Erythroblast (primary cell): Measurements from ENCODE around the gene PLLP.

Experiments used
- GATA1 ChIP-seq: IDR thresholded peaks from 2 replicates; pipeline ENCODE4 v1.6.1; 2011; ENCODE audit warnings: low read depth, mild to moderate bottlenecking, control low read depth, low read length, moderate library complexity
- POLR2A ChIP-seq: IDR thresholded peaks from 2 replicates; pipeline ENCODE4 v1.6.1; 2011; ENCODE audit warnings: mild to moderate bottlenecking, low read length

GRCh38 chr16:57255686-57256415 is 28.6 kb downstream of the PLLP start:
- TF ChIP-seq POLR2A (no peak), GATA1 (no peak)
